OCI-LY7 (cell line): Measurements from ENCODE around the gene PRAME. TPM values are rescaled to one million over a fixed set of nuclear protein-coding genes. Genes with fewer than 3 reads are reported as not detected.

Source experiments
- BruUV-seq: library from RNA; stranded (reverse); fragments of 400-500 nt; replicated peaks from 2 replicates; lab custom pipeline; 2021; lab: Mats Ljungman, UMichigan
- CTCF ChIA-PET: fragments of 300-600 bp; sonication (Branson Sonifier 250); formaldehyde crosslinking; loops from one replicate; lab custom pipeline; 2022; ENCODE audit warnings: antibody characterized with exemption; ENCODE audit not compliant: unreplicated experiment; lab: Charles Lee
- POLR2A ChIA-PET: fragments of 300-600 bp; sonication (Branson Sonifier 250); formaldehyde crosslinking; loops from one replicate; lab custom pipeline; 2022; ENCODE audit warnings: antibody characterized with exemption; lab: Charles Lee
- DNase-seq: peaks from one replicate; pipeline ENCODE4 v3.0.0-alpha.2; 2015; ENCODE audit warnings: low spot score
- H2AFZ ChIP-seq: fragments of 200-600 bp; sonication (generic), shearing (Covaris generic); 2 replicates; pipeline ENCODE4 v1.6.1; 2014; ENCODE audit warnings: mild to moderate bottlenecking, antibody characterized with exemption, low read length, moderate library complexity
- H3K27ac ChIP-seq: fragments of 200-600 bp; sonication (generic); 2 replicates; pipeline ENCODE4 v1.5.1; 2014; ENCODE audit warnings: mixed run types, low read depth, mild to moderate bottlenecking, moderate library complexity, low read length, inconsistent platforms; ENCODE audit not compliant: poor library complexity, severe bottlenecking
- H3K36me3 ChIP-seq: fragments of 200-600 bp; sonication (generic); 2 replicates; pipeline ENCODE4 v1.6.1; 2014; ENCODE audit warnings: mild to moderate bottlenecking, antibody characterized with exemption, low read length, moderate library complexity, mixed read lengths; ENCODE audit not compliant: insufficient read depth
- H3K4me1 ChIP-seq: fragments of 200-600 bp; sonication (generic); 2 replicates; pipeline ENCODE4 v1.5.1; 2014; ENCODE audit warnings: mild to moderate bottlenecking, low read length; ENCODE audit not compliant: insufficient read depth, poor library complexity, severe bottlenecking
- H3K4me2 ChIP-seq: fragments of 200-600 bp; sonication (generic); 2 replicates; pipeline ENCODE4 v1.6.1; 2014; ENCODE audit warnings: mild to moderate bottlenecking, low read length
- H3K4me3 ChIP-seq: fragments of 200-600 bp; sonication (generic); 2 replicates; pipeline ENCODE4 v1.5.1; 2014; ENCODE audit warnings: mild to moderate bottlenecking, low read depth, low read length; ENCODE audit not compliant: poor library complexity, severe bottlenecking
- H3K79me2 ChIP-seq: fragments of 200-600 bp; sonication (generic); 2 replicates; pipeline ENCODE4 v1.6.1; 2016; ENCODE audit warnings: low read depth, mild to moderate bottlenecking, low read length, moderate library complexity, mixed read lengths; ENCODE audit not compliant: insufficient read depth
- H3K9me2 ChIP-seq: fragments of 200-600 bp; sonication (generic); 2 replicates; pipeline ENCODE4 v1.6.1; 2016; ENCODE audit warnings: mild to moderate bottlenecking, low read length, mixed read lengths; ENCODE audit not compliant: insufficient read depth
- H3K9me3 ChIP-seq: fragments of 200-600 bp; sonication (generic); 2 replicates; pipeline ENCODE4 v1.6.1; 2014; ENCODE audit warnings: mild to moderate bottlenecking, mixed run types, low read length, mixed read lengths
- H4K20me1 ChIP-seq: fragments of 200-600 bp; sonication (generic); 2 replicates; pipeline ENCODE4 v1.6.1; 2014; ENCODE audit warnings: mild to moderate bottlenecking, antibody characterized with exemption, low read length, moderate library complexity, mixed read lengths; ENCODE audit not compliant: insufficient read depth
- CTCF ChIP-seq: fragments of 200-600 bp; sonication (generic); conservative IDR thresholded peaks from 2 replicates; pipeline ENCODE4 v1.5.1; 2014; ENCODE audit warnings: mild to moderate bottlenecking, antibody characterized with exemption, low read length, moderate library complexity, mixed read lengths
- EZH2phosphoT487 ChIP-seq: fragments of 200-600 bp; sonication (generic); IDR thresholded peaks from 2 replicates; pipeline ENCODE4 v1.6.1; 2018; ENCODE audit warnings: low read depth, borderline replicate concordance, mild to moderate bottlenecking, mixed run types, antibody characterized with exemption, low read length, moderate library complexity, mixed read lengths
- intact Hi-C: fragments of 100-400 bp; cut with micrococcal nuclease; formaldehyde crosslinking; loops from one replicate; pipeline ENCODE4 v1.10.0; 2022; ENCODE audit not compliant: unreplicated experiment
- total RNA-seq, 2 experiments: library from RNA; depleted of rRNA in 1 of 2; stranded (reverse); fragments of >200 nt in 1 of 2; shearing (Covaris generic) in 1 of 2; gene quantifications; 2 replicates each; pipeline ENCODE4 v1.2.3, GENCODE V29; 2014 to 2022

The PRAME gene
- total RNA-seq, 2 experiments from 2014 or later, result 0.28 TPM; not detected in 1

- ChIA-PET CTCF (interaction anchor here (0.6 kb wide), 1 partner anchor 45 kb away, joined by 3 read pairs; no protein-coding TSS in a partner anchor), POLR2A (no interaction called here)
- Histone ChIP-seq H3K4me2 (no peak overlapping the region), H3K9me3 (no peaks in the 10 kb centered on the region), H4K20me1 (no peaks in the 10 kb centered on the region), H3K9me2 (no peaks in the 10 kb centered on the region), H3K36me3 (no peaks in the 10 kb centered on the region), H3K27ac (no peak overlapping the region), H3K4me1 (no peaks in the 10 kb centered on the region), H3K4me3 (no peak overlapping the region), H2AFZ (no peak overlapping the region), H3K79me2 (no peaks in the 10 kb centered on the region)
- intact Hi-C loops, result no loop called here
- DNase-seq, result no peak
- BruUV-seq, result no TSS peak
- no peak for TF ChIP-seq CTCF
- no peak for TF ChIP-seq EZH2phosphoT487
Observed at GRCh38 chr22:22545084-22545483, 14.0 kb downstream of the PRAME start.

- Histone ChIP-seq H4K20me1 (no peaks in the 10 kb centered on the region), H3K4me3 (no peak overlapping the region), H3K4me1 (no peaks in the 10 kb centered on the region), H3K9me2 (no peaks in the 10 kb centered on the region), H3K27ac (no peak overlapping the region), H3K4me2 (no peak overlapping the region), H3K36me3 (no peaks in the 10 kb centered on the region), H3K9me3 (no peaks in the 10 kb centered on the region), H3K79me2 (no peaks in the 10 kb centered on the region), H2AFZ (no peak overlapping the region)
- ChIA-PET POLR2A (interaction anchor here (0.6 kb wide), 1 partner anchor 26 kb away, joined by 3 read pairs; no protein-coding TSS in a partner anchor), CTCF (no interaction called here)
- intact Hi-C loops, result no loop called here
- BruUV-seq, result no TSS peak
- no peak for DNase-seq
- no peak for TF ChIP-seq CTCF
- no peak for TF ChIP-seq EZH2phosphoT487
Observed at GRCh38 chr22:22538226-22538989, 20.7 kb downstream of the PRAME start.

DNA sequence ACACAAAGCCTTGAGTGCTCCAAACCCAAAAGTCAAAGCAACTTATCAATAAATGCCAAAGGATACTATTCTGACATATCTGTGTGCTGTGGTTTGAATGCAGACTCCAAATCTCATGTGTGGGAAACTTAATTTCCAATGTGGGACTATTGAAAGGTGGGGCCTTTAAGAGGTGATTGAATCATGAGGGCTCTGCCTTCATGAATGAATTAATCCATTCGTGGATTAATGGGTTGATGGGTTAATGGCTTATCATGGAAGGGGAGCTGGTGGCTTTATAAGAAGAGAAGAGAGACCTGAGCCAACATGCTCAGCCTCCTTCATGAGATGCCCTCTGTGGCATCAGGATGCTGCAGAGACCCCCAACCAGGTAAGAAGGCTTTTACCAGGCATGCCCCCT, 22.1 kb downstream of the PRAME start:
- no peaks in the 10 kb centered on the region for H4K20me1 ChIP-seq
- ChIA-PET POLR2A (no interaction called here), CTCF (no interaction called here)
- H3K9me3 ChIP-seq, result no peaks in the 10 kb centered on the region
- intact Hi-C loops, result no loop called here
- BruUV-seq, result no TSS peak
- no peaks in the 10 kb centered on the region for H3K4me1 ChIP-seq
- no peak for DNase-seq
- no peak overlapping the region for H2AFZ ChIP-seq
- TF ChIP-seq EZH2phosphoT487 (no peak), CTCF (no peak)
- H3K4me2 ChIP-seq, result no peak overlapping the region
- no peaks in the 10 kb centered on the region for H3K79me2 ChIP-seq
- H3K27ac ChIP-seq, result no peak overlapping the region
- H3K4me3 ChIP-seq, result no peak overlapping the region
- no peaks in the 10 kb centered on the region for H3K36me3 ChIP-seq
- no peaks in the 10 kb centered on the region for H3K9me2 ChIP-seq
